Fibroblast of skin of left quadriceps (primary cell): ENCODE data around the gene ASAP2.

Experiments used
- DNase-seq, 2 experiments: peaks; one replicate each; pipeline ENCODE4 v3.0.0-alpha.2; 2013; ENCODE audit warnings: low read depth in 2 of 2

ASAP2 gene

GRCh38 chr2:9275399-9275798 is 68.8 kb downstream of the ASAP2 start:
- no peak for DNase-seq

DNA sequence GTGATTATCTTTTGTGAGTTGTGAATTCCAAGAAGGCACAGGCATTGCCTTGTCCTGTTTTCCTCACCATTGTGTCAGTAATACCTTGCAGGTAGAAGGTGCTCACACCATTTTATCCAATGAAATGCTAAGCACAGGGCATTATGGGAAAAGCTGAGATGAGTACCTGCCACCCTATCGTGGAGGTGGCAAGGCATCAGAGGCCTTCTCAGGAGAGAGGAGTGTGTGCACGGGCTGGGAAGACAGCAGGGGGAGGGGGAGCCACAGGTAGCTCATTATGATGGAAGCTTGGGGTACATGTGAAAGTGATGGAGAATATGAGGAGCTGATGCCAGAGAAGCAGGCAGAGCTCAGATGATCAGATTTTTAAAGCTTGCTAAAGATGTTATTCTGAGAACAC is 69.5 kb downstream of the ASAP2 start:
- DNase-seq = no peak

- no peak for DNase-seq
Observed at GRCh38 chr2:9276901-9277451, 70.4 kb downstream of the ASAP2 start.

GRCh38 chr2:9278439-9278838 is 71.8 kb downstream of the ASAP2 start:
- DNase-seq = no peak

GRCh38 chr2:9279426-9279825 is 72.8 kb downstream of the ASAP2 start:
- DNase-seq = no peak

DNA sequence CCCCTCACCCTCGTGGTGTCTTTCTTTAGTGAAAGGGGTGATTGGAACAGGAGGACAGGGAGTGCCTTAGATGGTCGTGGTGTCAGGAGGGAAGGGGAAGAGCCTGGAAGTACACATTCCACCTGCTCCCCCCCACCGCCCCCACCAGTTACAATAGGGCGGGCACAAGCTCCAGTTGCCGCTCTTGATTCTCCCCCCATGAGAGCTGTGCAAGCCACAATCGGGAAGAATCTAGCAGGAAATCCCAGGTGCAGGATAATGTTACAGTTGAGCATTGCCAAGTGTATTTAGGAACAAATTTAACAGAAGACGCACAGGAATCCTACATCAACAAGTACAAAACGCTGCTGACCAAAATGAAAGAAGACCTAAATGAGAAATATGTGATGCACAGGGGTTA is 73.6 kb downstream of the ASAP2 start:
- no peak for DNase-seq

DNA sequence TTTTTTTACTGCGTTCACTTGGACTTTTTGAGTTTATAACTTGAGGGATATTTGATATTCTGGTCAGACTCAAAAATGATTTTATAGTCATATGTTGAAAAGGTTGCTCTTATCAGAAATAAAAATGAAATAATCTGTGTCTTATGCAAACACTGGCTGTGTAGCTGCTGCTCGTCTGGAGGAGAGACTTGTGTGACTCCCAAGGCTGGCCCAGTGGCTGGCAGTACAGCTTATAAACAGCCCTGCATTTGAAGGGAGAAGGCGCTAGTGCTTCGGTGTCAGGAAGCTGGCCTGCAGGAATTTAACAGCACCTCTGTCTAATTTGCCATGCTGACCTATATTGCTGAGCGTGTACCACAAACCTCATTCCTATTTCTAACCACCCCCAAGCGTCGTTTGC is 74.5 kb downstream of the ASAP2 start:
- no peak for DNase-seq

DNA sequence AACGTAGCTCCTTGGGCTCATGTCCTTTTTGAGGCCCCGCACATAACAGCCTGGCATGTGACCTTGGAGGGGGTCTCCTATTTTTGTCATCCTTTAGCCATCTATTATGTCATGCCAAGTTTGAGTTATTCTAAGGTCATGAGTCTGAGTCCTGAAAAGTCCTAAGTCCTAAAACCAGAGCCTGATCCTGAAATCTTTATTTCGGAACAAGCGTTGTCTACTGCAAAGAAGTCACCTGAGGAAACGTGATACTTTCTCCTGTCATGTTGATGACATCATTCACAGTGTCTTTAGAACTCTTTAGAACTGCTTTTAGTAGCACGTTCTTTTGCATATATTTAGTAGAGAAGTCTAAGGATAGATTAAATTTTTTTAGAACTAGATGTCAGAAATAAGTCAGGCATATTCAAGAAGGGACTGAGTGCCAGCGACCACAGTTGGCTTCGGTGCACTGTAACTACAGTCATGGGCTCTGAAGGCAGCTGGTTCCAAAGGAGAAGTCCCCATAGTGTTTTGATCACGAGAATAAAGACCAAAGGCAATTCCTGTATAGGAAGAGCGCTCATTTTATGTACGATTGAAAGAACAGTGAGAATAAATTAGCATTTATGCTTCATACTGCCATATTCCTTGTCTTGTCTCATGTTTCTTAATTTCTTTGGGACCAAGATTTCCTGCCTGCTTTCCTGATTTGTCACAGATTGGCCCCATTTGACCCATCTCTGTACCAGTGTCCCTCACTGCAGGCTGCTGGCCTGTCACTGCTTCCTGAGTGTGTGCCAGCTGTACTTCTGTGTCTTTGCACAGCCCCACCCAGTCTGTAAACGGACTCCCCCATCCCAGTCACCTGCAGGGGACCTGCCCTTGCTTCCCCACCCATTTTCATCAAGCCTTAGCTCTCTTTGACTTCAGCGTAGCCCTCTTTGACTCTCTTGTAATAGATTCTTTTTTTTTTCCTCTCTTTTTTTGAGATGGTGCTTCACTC is 75.8 kb downstream of the ASAP2 start:
- no peak for DNase-seq

DNA sequence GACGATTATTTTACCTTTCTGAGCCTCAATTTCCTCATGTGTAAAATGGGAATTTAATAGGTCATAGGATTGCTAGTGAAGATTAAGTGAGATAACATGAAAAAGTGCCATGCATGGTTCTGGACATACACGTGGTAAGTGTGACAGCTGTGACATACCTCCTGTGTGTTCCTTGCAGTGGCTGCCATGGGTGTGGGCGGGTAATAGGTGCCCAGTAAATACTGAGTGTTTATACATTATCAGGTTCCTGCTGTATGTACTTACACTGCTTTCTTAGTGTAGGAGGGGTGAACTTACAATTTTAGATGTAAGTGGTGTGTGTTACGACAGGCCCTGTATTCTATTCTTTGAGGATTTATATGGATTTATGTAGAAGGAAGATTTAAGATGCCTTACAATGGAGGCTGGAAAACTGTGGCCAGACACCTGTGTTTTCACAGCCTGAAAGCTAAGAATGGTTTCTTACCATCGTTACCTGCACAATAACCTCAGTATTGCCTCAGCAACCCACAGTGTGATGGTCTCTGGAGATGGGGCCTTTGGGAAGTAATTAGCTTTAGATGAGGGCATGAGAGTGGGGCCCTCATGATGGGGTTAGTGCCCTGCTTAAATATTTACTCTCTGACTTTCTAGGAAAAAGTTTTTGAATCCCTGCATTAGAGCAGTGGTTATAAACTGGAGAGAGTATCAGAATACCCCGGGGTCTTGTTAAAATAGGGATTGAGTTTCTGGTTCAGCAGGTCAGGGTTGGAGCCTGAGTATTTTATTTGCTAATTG is 78.1 kb downstream of the ASAP2 start:
- no peak for DNase-seq

DNA sequence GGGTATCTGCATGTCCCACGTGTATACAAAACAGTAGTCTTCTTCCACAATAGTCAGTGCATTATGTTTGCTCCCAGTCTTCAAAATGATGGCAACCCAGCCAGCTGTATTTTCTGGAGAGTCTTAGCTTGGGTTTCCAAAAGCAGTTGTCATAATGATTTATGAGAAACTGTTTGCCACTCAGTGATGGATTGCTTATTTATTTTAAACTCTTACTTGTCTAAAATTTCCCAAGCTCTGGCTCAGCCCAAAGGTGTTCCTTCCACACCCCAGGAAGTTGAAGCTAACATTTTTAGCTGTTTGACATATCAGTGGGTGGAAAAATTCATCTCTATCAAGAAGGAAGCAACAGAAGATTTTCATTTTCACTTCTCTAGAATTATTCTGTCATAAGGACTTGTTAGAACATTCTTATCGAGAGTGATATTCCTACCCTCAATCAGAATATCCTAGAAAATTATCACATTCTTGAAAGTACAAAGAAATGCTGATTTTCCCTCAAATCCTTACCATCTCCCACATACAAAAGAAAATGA is 78.8 kb downstream of the ASAP2 start:
- no peak for DNase-seq

DNA sequence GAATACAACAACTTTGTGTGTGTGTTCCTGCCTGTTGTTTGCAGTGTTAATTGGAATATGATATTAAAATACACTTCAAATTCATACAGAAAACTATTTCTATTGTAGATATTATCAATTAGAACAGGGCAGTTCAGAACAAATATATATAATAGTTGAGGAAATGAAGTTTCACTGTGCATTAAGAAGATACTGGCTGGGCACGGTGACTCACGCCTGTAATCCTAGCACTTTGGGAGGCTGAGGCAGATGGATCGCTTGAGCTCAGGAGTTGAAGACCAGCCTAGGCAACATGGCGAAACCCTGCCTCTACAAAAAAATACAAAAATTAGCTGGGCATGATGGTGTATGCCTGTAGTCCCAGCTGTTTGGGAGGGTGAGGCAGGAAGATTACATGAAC is 79.3 kb downstream of the ASAP2 start:
- no peak for DNase-seq

- DNase-seq = no peak
Observed at GRCh38 chr2:9286554-9287399, 80.2 kb downstream of the ASAP2 start.

- peak; percentile 71 for DNase-seq
Observed at GRCh38 chr2:9287400-9288045, 80.9 kb downstream of the ASAP2 start.

- peak; percentile 37 to 39 for DNase-seq
Observed at GRCh38 chr2:9288233-9288632, 81.6 kb downstream of the ASAP2 start.

- DNase-seq = no peak
Observed at GRCh38 chr2:9288681-9289338, 82.2 kb downstream of the ASAP2 start.

- DNase-seq = no peak
Observed at GRCh38 chr2:9291331-9291730, 84.7 kb downstream of the ASAP2 start.

GRCh38 chr2:9291866-9292265 is 85.3 kb downstream of the ASAP2 start:
- DNase-seq = no peak

DNA sequence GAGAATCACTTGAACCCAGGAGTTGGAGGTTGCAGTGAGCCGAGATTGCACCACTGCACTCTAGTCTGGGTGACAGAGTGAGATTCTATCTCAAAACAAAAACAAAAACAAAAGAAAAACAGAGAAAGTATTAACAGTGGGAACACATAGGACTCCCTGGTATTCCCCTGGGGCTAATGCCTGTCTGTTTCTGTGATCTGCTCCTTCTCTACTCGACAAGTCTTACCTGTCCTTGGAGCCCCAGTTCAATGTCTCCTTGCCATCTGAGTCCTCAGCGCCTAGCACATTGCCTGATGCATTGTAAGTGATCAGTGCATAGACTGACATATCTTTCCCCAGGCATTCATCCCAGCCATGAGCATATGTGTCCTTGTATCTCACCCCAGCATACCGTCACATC is 85.8 kb downstream of the ASAP2 start:
- DNase-seq = no peak

- no peak for DNase-seq
Observed at GRCh38 chr2:9294764-9295163, 88.2 kb downstream of the ASAP2 start.

GRCh38 chr2:9296559-9296958 is 89.9 kb downstream of the ASAP2 start:
- DNase-seq = no peak
